IMR-90 (cell line): ENCODE measurements around the gene RBM45. TPM values are rescaled to one million over a fixed set of nuclear protein-coding genes. Genes with fewer than 3 reads are reported as not detected.

ENCODE experiments used
- ATAC-seq: fragments of 200-7000 bp; cut with Tn5 transposase; 2 replicates; pipeline ENCODE4 v1.9.1; 2020; ENCODE audit warnings: low read depth, mild to moderate bottlenecking, moderate library complexity
- BruUV-seq: library from RNA; stranded (reverse); fragments of 400-500 nt; replicated peaks from 2 replicates; lab custom pipeline; 2021; lab: Mats Ljungman, UMichigan
- CTCF ChIA-PET: fragments of 300-600 bp; formaldehyde crosslinking; extraction: SDS; loops from one replicate; lab custom pipeline; 2021; ENCODE audit warnings: antibody characterized with exemption; lab: Yijun Ruan, JAX
- POLR2A ChIA-PET: fragments of 300-600 bp; sonication (Branson Sonifier 250); formaldehyde crosslinking; loops from one replicate; lab custom pipeline; 2022; ENCODE audit warnings: antibody characterized with exemption; ENCODE audit not compliant: unreplicated experiment; lab: Charles Lee
- DNase-seq: peaks from one replicate; pipeline ENCODE4 v3.0.0; 2013
- H2AFZ ChIP-seq: replicated peaks from 2 replicates; pipeline ENCODE3; 2013; ENCODE audit warnings: low read length, mild to moderate bottlenecking; ENCODE audit not compliant: poor library complexity
- H2AK5ac ChIP-seq: 2 replicates; pipeline ENCODE4 v1.6.1; 2013; ENCODE audit warnings: low read depth, low read length, inconsistent platforms
- H2AK9ac ChIP-seq: replicated peaks from 2 replicates; pipeline ENCODE3; 2013; ENCODE audit warnings: mild to moderate bottlenecking, low read depth, low read length, moderate library complexity; ENCODE audit not compliant: poor library complexity
- H2BK120ac ChIP-seq: 2 replicates; pipeline ENCODE4 v1.6.1; 2013; ENCODE audit warnings: low read depth, low read length, inconsistent platforms
- H2BK15ac ChIP-seq: 3 replicates; pipeline ENCODE4 v1.6.1; 2013; ENCODE audit warnings: low read depth, low read length, inconsistent platforms
- H2BK20ac ChIP-seq: 2 replicates; pipeline ENCODE4 v1.6.1; 2013; ENCODE audit warnings: low read depth, mild to moderate bottlenecking, inconsistent platforms, low read length, moderate library complexity
- H2BK5ac ChIP-seq: 2 replicates; pipeline ENCODE4 v1.6.1; 2013; ENCODE audit warnings: mild to moderate bottlenecking, low read depth, low read length, inconsistent platforms; ENCODE audit not compliant: poor library complexity, severe bottlenecking
- H3K14ac ChIP-seq: replicated peaks from 2 replicates; pipeline ENCODE4 v1.6.1; 2013; ENCODE audit warnings: low read depth, low read length, inconsistent platforms
- H3K18ac ChIP-seq: 2 replicates; pipeline ENCODE4 v1.6.1; 2013; ENCODE audit warnings: low read depth, low read length, control low read depth
- H3K23ac ChIP-seq: 2 replicates; pipeline ENCODE4 v1.6.1; 2013; ENCODE audit warnings: low read depth, low read length, inconsistent platforms
- H3K27ac ChIP-seq: 2 replicates; pipeline ENCODE4 v1.5.1; 2013; ENCODE audit warnings: mild to moderate bottlenecking, control low read depth, low read length; ENCODE audit not compliant: insufficient read depth
- H3K27me3 ChIP-seq: 2 replicates; pipeline ENCODE4 v1.6.1; 2013; ENCODE audit warnings: low read length; ENCODE audit not compliant: control insufficient read depth, insufficient read depth
- H3K36me3 ChIP-seq: 2 replicates; pipeline ENCODE4 v1.6.1; 2013; ENCODE audit warnings: low read length, mixed read lengths; ENCODE audit not compliant: control insufficient read depth, insufficient read depth
- H3K4ac ChIP-seq: 2 replicates; pipeline ENCODE4 v1.6.1; 2013; ENCODE audit warnings: low read depth, low read length, inconsistent platforms
- H3K4me1 ChIP-seq: 2 replicates; pipeline ENCODE4 v1.6.1; 2013; ENCODE audit warnings: low read length, mixed read lengths; ENCODE audit not compliant: control insufficient read depth, insufficient read depth
- H3K4me2 ChIP-seq: 2 replicates; pipeline ENCODE4 v1.6.1; 2013; ENCODE audit warnings: low read depth, mild to moderate bottlenecking, control low read depth, low read length, moderate library complexity
- H3K4me3 ChIP-seq: 2 replicates; pipeline ENCODE4 v1.5.1; 2013; ENCODE audit warnings: low read depth, mild to moderate bottlenecking, control low read depth, low read length, moderate library complexity; ENCODE audit not compliant: insufficient read depth
- H3K56ac ChIP-seq: 2 replicates; pipeline ENCODE4 v1.6.1; 2013; ENCODE audit warnings: low read length, inconsistent platforms; ENCODE audit not compliant: insufficient read depth; ENCODE audit errors: extremely low read depth
- H3K79me1 ChIP-seq, 2 experiments: 2 replicates each; pipeline ENCODE4 v1.6.1; 2013; ENCODE audit warnings: low read length in 2 of 2, inconsistent platforms in 1 of 2, low read depth in 1 of 2
- H3K9ac ChIP-seq: 2 replicates; pipeline ENCODE4 v1.6.1; 2013; ENCODE audit warnings: low read depth, low read length, control low read depth
- H3K9me1 ChIP-seq: 2 replicates; pipeline ENCODE4 v1.6.1; 2013; ENCODE audit warnings: low read length, inconsistent platforms; ENCODE audit not compliant: insufficient read depth
- H3K9me3 ChIP-seq: 2 replicates; pipeline ENCODE4 v1.6.1; 2013; ENCODE audit warnings: low read length; ENCODE audit not compliant: control insufficient read depth, insufficient read depth
- H4K20me1 ChIP-seq: 2 replicates; pipeline ENCODE4 v1.6.1; 2013; ENCODE audit warnings: low read length, inconsistent platforms; ENCODE audit not compliant: insufficient read depth
- H4K5ac ChIP-seq: 2 replicates; pipeline ENCODE4 v1.6.1; 2013; ENCODE audit warnings: mild to moderate bottlenecking, low read depth, low read length, control low read depth
- H4K8ac ChIP-seq, 2 experiments: 2 replicates each; pipeline ENCODE4 v1.6.1; 2013; ENCODE audit warnings: low read depth in 2 of 2, low read length in 2 of 2, control low read depth in 1 of 2, inconsistent platforms in 1 of 2
- H4K91ac ChIP-seq: 2 replicates; pipeline ENCODE4 v1.6.1; 2013; ENCODE audit warnings: low read depth, low read length, inconsistent platforms; ENCODE audit not compliant: insufficient read depth
- CTCF ChIP-seq: conservative IDR thresholded peaks from 2 replicates; pipeline ENCODE4 v1.5.1; 2012; ENCODE audit warnings: mild to moderate bottlenecking, low read depth, low read length, improper control_type of control experiment
- MAFK ChIP-seq: IDR thresholded peaks from 2 replicates; pipeline ENCODE4 v1.6.1; 2012; ENCODE audit warnings: low read depth, low read length, improper control_type of control experiment
- MXI1 ChIP-seq: IDR thresholded peaks from 2 replicates; pipeline ENCODE4 v1.6.1; 2012; ENCODE audit warnings: low read depth, mild to moderate bottlenecking, low read length, moderate library complexity, borderline replicate concordance
- POLR2A ChIP-seq: IDR thresholded peaks from 2 replicates; pipeline ENCODE4 v1.6.1; 2012; ENCODE audit warnings: mild to moderate bottlenecking, low read depth, low read length
- RCOR1 ChIP-seq: IDR thresholded peaks from 2 replicates; pipeline ENCODE4 v1.6.1; 2012; ENCODE audit warnings: mild to moderate bottlenecking, low read length, improper control_type of control experiment; ENCODE audit not compliant: insufficient replicate concordance
- USF2 ChIP-seq: fragments of 150-350 bp; IDR thresholded peaks from 2 replicates; pipeline ENCODE4 v1.6.1; 2017; ENCODE audit warnings: mild to moderate bottlenecking, antibody characterized with exemption, low read length, low read depth
- WGBS, 2 experiments: methylation state at CpG; one replicate each; pipeline versions ENCODE4 v1.1.5 to v1.1.7; 2013; ENCODE audit warnings: missing lambda C conversion rate in 2 of 2; ENCODE audit not compliant: insufficient read length in 1 of 2; ENCODE audit errors: extremely low coverage in 2 of 2; 5-methylcytosine and 5-hydroxymethylcytosine counted together
- dilution Hi-C: fragments of 300-500 bp; cut with HindIII; formaldehyde crosslinking; loops from one replicate; pipeline ENCODE4 v1.14.3; 2018; ENCODE audit warnings: low sequenced_read_pairs; ENCODE audit not compliant: unreplicated experiment
- in situ Hi-C: fragments of 300-500 bp; cut with MboI; formaldehyde crosslinking; loops from 3 replicates; pipeline ENCODE4 v1.14.3; 2019; ENCODE audit warnings: low sequenced_read_pairs, inconsistent platforms, mixed read lengths
- intact Hi-C: fragments of 100-400 bp; cut with micrococcal nuclease; formaldehyde crosslinking; loops from 2 replicates; pipeline ENCODE4 v1.10.0; 2022
- polyA plus RNA-seq, 3 experiments: library from polyadenylated mRNA; depleted of rRNA; stranded (reverse); fragments of >200 nt; gene quantifications; 2 replicates each; pipeline ENCODE4 v1.2.3, GENCODE V29; 2012; ENCODE audit warnings: low replicate concordance in 1 of 3
- total RNA-seq: library from RNA; depleted of rRNA; stranded (reverse); fragments of >200 nt; gene quantifications from 2 replicates; pipeline ENCODE4 v1.2.3, GENCODE V29; 2012

RBM45 gene
- total and polyA plus RNA-seq, 2 of the 4 experiments (the other 2 are of a cell fraction): 10.3 to 17.9 TPM

GRCh38 chr2:178105566-178105965, 6.7 kb upstream of the RBM45 start:
- H3K18ac ChIP-seq: no peak overlapping the region
- DNase-seq: no peak
- no peaks in the 10 kb centered on the region for H3K9me3 ChIP-seq
- H3K4ac ChIP-seq: no peak overlapping the region
- no peak overlapping the region for H3K4me3 ChIP-seq
- H3K9me1 ChIP-seq: no peaks in the 10 kb centered on the region
- H3K27ac ChIP-seq: no peak overlapping the region
- intact Hi-C loops (no loop called here), in situ Hi-C loops (no loop called here), dilution Hi-C loops (no loop called here)
- no peak overlapping the region for H3K56ac ChIP-seq
- TF ChIP-seq POLR2A: no peak
- no peak for TF ChIP-seq CTCF
- TF ChIP-seq MAFK: no peak
- TF ChIP-seq MXI1: no peak
- TF ChIP-seq RCOR1: no peak
- no peak for TF ChIP-seq USF2
- H4K5ac ChIP-seq: no peak overlapping the region
- no peak overlapping the region for H2BK5ac ChIP-seq
- no TSS peak for BruUV-seq
- H2AFZ ChIP-seq: no peak overlapping the region
- no peak overlapping the region for H4K8ac ChIP-seq
- no peaks in the 10 kb centered on the region for H3K4me1 ChIP-seq
- no peak overlapping the region for H3K4me2 ChIP-seq
- no peak for ATAC-seq
- no peak overlapping the region for H2AK5ac ChIP-seq
- no peak overlapping the region for H3K23ac ChIP-seq
- H2BK15ac ChIP-seq: no peak overlapping the region
- H2BK120ac ChIP-seq: no peak overlapping the region
- H2AK9ac ChIP-seq: no peak overlapping the region
- no CpG with 5 or more reads among the region's 2 CpGs for WGBS, 2 experiments
- no peaks in the 10 kb centered on the region for H3K79me1 ChIP-seq
- no peaks in the 10 kb centered on the region for H3K36me3 ChIP-seq
- H3K14ac ChIP-seq: no peak overlapping the region
- CTCF ChIA-PET: no interaction called here
- H4K91ac ChIP-seq: no peak overlapping the region
- no peak overlapping the region for H3K9ac ChIP-seq
- no peaks in the 10 kb centered on the region for H4K20me1 ChIP-seq
- POLR2A ChIA-PET: no interaction called here
- no peak overlapping the region for H2BK20ac ChIP-seq
- no peaks in the 10 kb centered on the region for H3K27me3 ChIP-seq
